GM23338 (cell line): Measurements from ENCODE around the gene KLF2. TPM values are rescaled to one million over a fixed set of nuclear protein-coding genes. Genes with fewer than 3 reads are reported as not detected.

Experiments used
- ATAC-seq: fragments of 200-7000 bp; cut with Tn5 transposase; 3 replicates; pipeline ENCODE4 v1.9.1; 2020
- DNase-seq: peaks from one replicate; pipeline ENCODE4 v3.0.0-alpha.2; 2015; ENCODE audit warnings: low spot score
- H2AFZ ChIP-seq: fragments of 200-600 bp; sonication (generic); 2 replicates; pipeline ENCODE4 v1.8.0; 2016; ENCODE audit warnings: antibody characterized with exemption, mild to moderate bottlenecking, moderate library complexity
- H3F3A ChIP-seq: fragments of 200-600 bp; sonication (generic); replicated peaks from 2 replicates; pipeline ENCODE4 v1.8.0; 2017; ENCODE audit warnings: antibody characterized with exemption, mixed run types, low read depth
- H3K27ac ChIP-seq: fragments of 200-600 bp; sonication (generic); 2 replicates; pipeline ENCODE4 v1.6.1; 2016; ENCODE audit warnings: low read depth
- H3K27me3 ChIP-seq: fragments of 200-600 bp; sonication (generic); 2 replicates; pipeline ENCODE4 v1.8.0; 2016; ENCODE audit warnings: mild to moderate bottlenecking, mixed run types, moderate library complexity; ENCODE audit not compliant: insufficient read depth
- H3K36me3 ChIP-seq: fragments of 200-600 bp; sonication (generic); 2 replicates; pipeline ENCODE4 v1.8.0; 2016; ENCODE audit warnings: mild to moderate bottlenecking; ENCODE audit not compliant: insufficient read depth
- H3K4me1 ChIP-seq: fragments of 200-600 bp; sonication (generic); 2 replicates; pipeline ENCODE4 v1.8.0; 2016; ENCODE audit warnings: mild to moderate bottlenecking, moderate library complexity; ENCODE audit not compliant: insufficient read depth
- H3K4me2 ChIP-seq: fragments of 200-600 bp; sonication (generic); 2 replicates; pipeline ENCODE4 v1.7.1; 2017; ENCODE audit warnings: mixed run types
- H3K4me3 ChIP-seq: fragments of 200-600 bp; sonication (generic); 2 replicates; pipeline ENCODE4 v1.6.1; 2016; ENCODE audit warnings: mixed run types
- H3K79me2 ChIP-seq: fragments of 200-600 bp; sonication (generic); replicated peaks from 2 replicates; pipeline ENCODE4 v1.8.0; 2017; ENCODE audit warnings: mild to moderate bottlenecking; ENCODE audit not compliant: insufficient read depth
- H3K9me2 ChIP-seq: fragments of 200-600 bp; sonication (generic); 2 replicates; pipeline ENCODE4 v1.8.0; 2017; ENCODE audit not compliant: insufficient read depth
- H4K20me1 ChIP-seq: fragments of 200-600 bp; sonication (generic); replicated peaks from 2 replicates; pipeline ENCODE4 v1.8.0; 2017; ENCODE audit warnings: mild to moderate bottlenecking; ENCODE audit not compliant: insufficient read depth
- H3K27ac Mint-ChIP-seq: 2 replicates; pipeline ENCODE4 v1.8.0; 2020; ENCODE audit warnings: inconsistent platforms, mild to moderate bottlenecking, moderate library complexity, mixed read lengths
- H3K27me3 Mint-ChIP-seq: 3 replicates; pipeline ENCODE4 v1.8.0; 2022; ENCODE audit warnings: low read depth, mild to moderate bottlenecking, moderate library complexity, mixed read lengths, inconsistent platforms; ENCODE audit not compliant: insufficient read depth, poor library complexity
- H3K36me3 Mint-ChIP-seq: 3 replicates; pipeline ENCODE4 v1.8.0; 2021; ENCODE audit warnings: low read depth, mild to moderate bottlenecking, inconsistent platforms, moderate library complexity, mixed read lengths
- H3K4me1 Mint-ChIP-seq: 3 replicates; pipeline ENCODE4 v1.8.0; 2020; ENCODE audit warnings: mild to moderate bottlenecking, inconsistent platforms, mixed read lengths
- H3K4me3 Mint-ChIP-seq: 3 replicates; pipeline ENCODE4 v1.8.0; 2021; ENCODE audit warnings: moderate library complexity, mild to moderate bottlenecking, inconsistent platforms, mixed read lengths
- H3K9me3 Mint-ChIP-seq: 3 replicates; pipeline ENCODE4 v1.8.0; 2020; ENCODE audit warnings: moderate library complexity, mild to moderate bottlenecking, inconsistent platforms, mixed read lengths
- CREB1 ChIP-seq: fragments of 250-450 bp; sonication (Bioruptor Pico); IDR thresholded peaks from 2 replicates; pipeline ENCODE4 v1.5.0; 2020; ENCODE audit warnings: low read depth, mild to moderate bottlenecking, moderate library complexity
- EZH2 ChIP-seq: fragments of 200-600 bp; sonication (generic); IDR thresholded peaks from one replicate; pipeline ENCODE4 v1.8.0; 2017; ENCODE audit warnings: antibody characterized with exemption, mild to moderate bottlenecking, low read depth; ENCODE audit not compliant: unreplicated experiment
- EZH2phosphoT487 ChIP-seq: fragments of 200-600 bp; sonication (generic); IDR thresholded peaks from one replicate; pipeline ENCODE4 v1.8.1; 2018; ENCODE audit warnings: antibody characterized with exemption; ENCODE audit not compliant: unreplicated experiment
- JUNB ChIP-seq: IDR thresholded peaks from one replicate; pipeline ENCODE4 v1.6.1; 2016; ENCODE audit warnings: antibody characterized with exemption; ENCODE audit not compliant: unreplicated experiment
- NANOG ChIP-seq: IDR thresholded peaks from 2 replicates; pipeline ENCODE4 v1.6.1; 2016; ENCODE audit warnings: antibody characterized with exemption, borderline replicate concordance
- POLR2AphosphoS5 ChIP-seq: IDR thresholded peaks from 2 replicates; pipeline ENCODE4 v1.6.1; 2016; ENCODE audit warnings: antibody characterized with exemption, low read depth
- STAT1 ChIP-seq: IDR thresholded peaks from one replicate; pipeline ENCODE4 v1.6.1; 2016; ENCODE audit warnings: antibody characterized with exemption; ENCODE audit not compliant: unreplicated experiment
- ZNF114 ChIP-seq: fragments of 250-450 bp; sonication (Bioruptor Pico); IDR thresholded peaks from 2 replicates; pipeline ENCODE4 v1.5.0; 2020; ENCODE audit warnings: mild to moderate bottlenecking, moderate library complexity
- ZNF331 ChIP-seq: fragments of 250-450 bp; sonication (Bioruptor Pico); IDR thresholded peaks from 2 replicates; pipeline ENCODE4 v1.5.0; 2020; ENCODE audit warnings: low read depth, mild to moderate bottlenecking, moderate library complexity
- polyA plus RNA-seq: library from polyadenylated mRNA; unstranded; fragments of >200 nt; fragmentation: Nextera tagmentation; extraction: Ambion mirVana; gene quantifications from 2 replicates; pipeline ENCODE4 v1.2.1, GENCODE V29; 2016
- total RNA-seq: library from RNA; depleted of rRNA; stranded (reverse); fragments of >200 nt; shearing (Covaris generic); gene quantifications from 2 replicates; pipeline ENCODE4 v1.2.3, GENCODE V29; 2014
- TF ChIP-seq, protein P1 (sequence below): IDR thresholded peaks from 2 replicates; pipeline ENCODE4 v1.6.1; 2016; ENCODE audit warnings: antibody characterized with exemption
- TF ChIP-seq, protein P2 (sequence below): IDR thresholded peaks from one replicate; pipeline ENCODE4 v1.6.1; 2018; ENCODE audit warnings: antibody characterized with exemption; ENCODE audit not compliant: unreplicated experiment
- TF ChIP-seq, protein P3 (sequence below): fragments of 250-450 bp; sonication (Bioruptor Pico); IDR thresholded peaks from 2 replicates; pipeline ENCODE4 v1.5.0; 2020; ENCODE audit warnings: mild to moderate bottlenecking, moderate library complexity
- TF ChIP-seq, protein P4 (sequence below), 2 experiments: fragments of 200-600 bp in 1 of 2; sonication (generic) in 1 of 2; conservative IDR thresholded peaks; 2 replicates each; pipeline versions ENCODE4 v1.5.1 to v1.6.1; 2016 to 2017; ENCODE audit warnings: antibody characterized with exemption in 2 of 2, low read depth in 2 of 2, mild to moderate bottlenecking in 2 of 2, moderate library complexity in 1 of 2

The KLF2 gene
- total and polyA plus RNA-seq, 2 experiments from 2014 or later, result 0.90 TPM; not detected in 1

DNA sequence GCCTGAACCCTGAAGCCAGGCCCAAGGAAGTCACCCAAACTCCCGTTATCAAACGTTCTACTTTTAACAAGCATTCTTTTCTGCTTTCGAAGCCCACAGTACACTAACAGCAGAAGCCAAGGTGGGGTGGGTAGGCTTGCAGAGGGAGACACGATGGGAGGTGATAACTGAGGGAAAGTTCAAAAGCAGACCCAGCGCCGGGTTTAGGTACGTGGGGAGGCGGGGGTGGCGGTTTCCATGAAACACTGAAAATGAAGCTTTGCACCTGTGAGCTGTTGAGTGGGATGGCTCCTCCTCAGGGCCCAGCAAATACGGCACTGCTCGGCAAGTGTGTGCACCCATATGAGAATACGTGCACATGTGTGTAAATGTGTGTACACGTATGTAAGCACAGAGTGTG lies 49.8 kb downstream of the KLF2 start:
- 0 out of 2 replicates have a peak, but pooled peaks cover 3% of the 10 kb centered on the region for H3F3A ChIP-seq
- DNase-seq, result no peak
- H2AFZ ChIP-seq, result no peak overlapping the region
- H3K9me2 ChIP-seq, result no peaks in the 10 kb centered on the region
- H3K36me3 ChIP-seq, result no peaks in the 10 kb centered on the region
- no peak overlapping the region for H3K4me2 ChIP-seq
- H3K79me2 ChIP-seq, result no peaks in the 10 kb centered on the region
- no peak for ATAC-seq
- H3K4me3 Mint-ChIP-seq, result no peak overlapping the region
- no peaks in the 10 kb centered on the region for H3K27me3 ChIP-seq
- peaks cover 11% of the 10 kb centered on the region for H3K27me3 Mint-ChIP-seq
- no peaks in the 10 kb centered on the region for H3K9me3 Mint-ChIP-seq
- H4K20me1 ChIP-seq, result 0 out of 2 replicates have a peak, but pooled peaks cover 3% of the 10 kb centered on the region
- H3K27ac ChIP-seq, result no peak overlapping the region; the same call in 1 of the 2 replicates
- H3K4me1 ChIP-seq, result no peaks in the 10 kb centered on the region
- H3K4me3 ChIP-seq, result no peak overlapping the region
- H3K27ac Mint-ChIP-seq, result no peak overlapping the region
- peaks cover 30% of the 10 kb centered on the region for H3K36me3 Mint-ChIP-seq
- peaks cover 15% of the 10 kb centered on the region for H3K4me1 Mint-ChIP-seq
- TF ChIP-seq JUNB (no peak), STAT1 (no peak), EZH2 (no peak), CREB1 (CRISPR knock-in tag) (no peak), POLR2AphosphoS5 (no peak), EZH2phosphoT487 (no peak), ZNF331 (CRISPR knock-in tag) (no peak), NANOG (no peak), ZNF114 (CRISPR knock-in tag) (no peak)
- TF ChIP-seq, protein P1, sequence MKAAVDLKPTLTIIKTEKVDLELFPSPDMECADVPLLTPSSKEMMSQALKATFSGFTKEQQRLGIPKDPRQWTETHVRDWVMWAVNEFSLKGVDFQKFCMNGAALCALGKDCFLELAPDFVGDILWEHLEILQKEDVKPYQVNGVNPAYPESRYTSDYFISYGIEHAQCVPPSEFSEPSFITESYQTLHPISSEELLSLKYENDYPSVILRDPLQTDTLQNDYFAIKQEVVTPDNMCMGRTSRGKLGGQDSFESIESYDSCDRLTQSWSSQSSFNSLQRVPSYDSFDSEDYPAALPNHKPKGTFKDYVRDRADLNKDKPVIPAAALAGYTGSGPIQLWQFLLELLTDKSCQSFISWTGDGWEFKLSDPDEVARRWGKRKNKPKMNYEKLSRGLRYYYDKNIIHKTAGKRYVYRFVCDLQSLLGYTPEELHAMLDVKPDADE, result no peak
- TF ChIP-seq, protein P2, sequence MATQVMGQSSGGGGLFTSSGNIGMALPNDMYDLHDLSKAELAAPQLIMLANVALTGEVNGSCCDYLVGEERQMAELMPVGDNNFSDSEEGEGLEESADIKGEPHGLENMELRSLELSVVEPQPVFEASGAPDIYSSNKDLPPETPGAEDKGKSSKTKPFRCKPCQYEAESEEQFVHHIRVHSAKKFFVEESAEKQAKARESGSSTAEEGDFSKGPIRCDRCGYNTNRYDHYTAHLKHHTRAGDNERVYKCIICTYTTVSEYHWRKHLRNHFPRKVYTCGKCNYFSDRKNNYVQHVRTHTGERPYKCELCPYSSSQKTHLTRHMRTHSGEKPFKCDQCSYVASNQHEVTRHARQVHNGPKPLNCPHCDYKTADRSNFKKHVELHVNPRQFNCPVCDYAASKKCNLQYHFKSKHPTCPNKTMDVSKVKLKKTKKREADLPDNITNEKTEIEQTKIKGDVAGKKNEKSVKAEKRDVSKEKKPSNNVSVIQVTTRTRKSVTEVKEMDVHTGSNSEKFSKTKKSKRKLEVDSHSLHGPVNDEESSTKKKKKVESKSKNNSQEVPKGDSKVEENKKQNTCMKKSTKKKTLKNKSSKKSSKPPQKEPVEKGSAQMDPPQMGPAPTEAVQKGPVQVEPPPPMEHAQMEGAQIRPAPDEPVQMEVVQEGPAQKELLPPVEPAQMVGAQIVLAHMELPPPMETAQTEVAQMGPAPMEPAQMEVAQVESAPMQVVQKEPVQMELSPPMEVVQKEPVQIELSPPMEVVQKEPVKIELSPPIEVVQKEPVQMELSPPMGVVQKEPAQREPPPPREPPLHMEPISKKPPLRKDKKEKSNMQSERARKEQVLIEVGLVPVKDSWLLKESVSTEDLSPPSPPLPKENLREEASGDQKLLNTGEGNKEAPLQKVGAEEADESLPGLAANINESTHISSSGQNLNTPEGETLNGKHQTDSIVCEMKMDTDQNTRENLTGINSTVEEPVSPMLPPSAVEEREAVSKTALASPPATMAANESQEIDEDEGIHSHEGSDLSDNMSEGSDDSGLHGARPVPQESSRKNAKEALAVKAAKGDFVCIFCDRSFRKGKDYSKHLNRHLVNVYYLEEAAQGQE, result no peak
- TF ChIP-seq, protein P3, sequence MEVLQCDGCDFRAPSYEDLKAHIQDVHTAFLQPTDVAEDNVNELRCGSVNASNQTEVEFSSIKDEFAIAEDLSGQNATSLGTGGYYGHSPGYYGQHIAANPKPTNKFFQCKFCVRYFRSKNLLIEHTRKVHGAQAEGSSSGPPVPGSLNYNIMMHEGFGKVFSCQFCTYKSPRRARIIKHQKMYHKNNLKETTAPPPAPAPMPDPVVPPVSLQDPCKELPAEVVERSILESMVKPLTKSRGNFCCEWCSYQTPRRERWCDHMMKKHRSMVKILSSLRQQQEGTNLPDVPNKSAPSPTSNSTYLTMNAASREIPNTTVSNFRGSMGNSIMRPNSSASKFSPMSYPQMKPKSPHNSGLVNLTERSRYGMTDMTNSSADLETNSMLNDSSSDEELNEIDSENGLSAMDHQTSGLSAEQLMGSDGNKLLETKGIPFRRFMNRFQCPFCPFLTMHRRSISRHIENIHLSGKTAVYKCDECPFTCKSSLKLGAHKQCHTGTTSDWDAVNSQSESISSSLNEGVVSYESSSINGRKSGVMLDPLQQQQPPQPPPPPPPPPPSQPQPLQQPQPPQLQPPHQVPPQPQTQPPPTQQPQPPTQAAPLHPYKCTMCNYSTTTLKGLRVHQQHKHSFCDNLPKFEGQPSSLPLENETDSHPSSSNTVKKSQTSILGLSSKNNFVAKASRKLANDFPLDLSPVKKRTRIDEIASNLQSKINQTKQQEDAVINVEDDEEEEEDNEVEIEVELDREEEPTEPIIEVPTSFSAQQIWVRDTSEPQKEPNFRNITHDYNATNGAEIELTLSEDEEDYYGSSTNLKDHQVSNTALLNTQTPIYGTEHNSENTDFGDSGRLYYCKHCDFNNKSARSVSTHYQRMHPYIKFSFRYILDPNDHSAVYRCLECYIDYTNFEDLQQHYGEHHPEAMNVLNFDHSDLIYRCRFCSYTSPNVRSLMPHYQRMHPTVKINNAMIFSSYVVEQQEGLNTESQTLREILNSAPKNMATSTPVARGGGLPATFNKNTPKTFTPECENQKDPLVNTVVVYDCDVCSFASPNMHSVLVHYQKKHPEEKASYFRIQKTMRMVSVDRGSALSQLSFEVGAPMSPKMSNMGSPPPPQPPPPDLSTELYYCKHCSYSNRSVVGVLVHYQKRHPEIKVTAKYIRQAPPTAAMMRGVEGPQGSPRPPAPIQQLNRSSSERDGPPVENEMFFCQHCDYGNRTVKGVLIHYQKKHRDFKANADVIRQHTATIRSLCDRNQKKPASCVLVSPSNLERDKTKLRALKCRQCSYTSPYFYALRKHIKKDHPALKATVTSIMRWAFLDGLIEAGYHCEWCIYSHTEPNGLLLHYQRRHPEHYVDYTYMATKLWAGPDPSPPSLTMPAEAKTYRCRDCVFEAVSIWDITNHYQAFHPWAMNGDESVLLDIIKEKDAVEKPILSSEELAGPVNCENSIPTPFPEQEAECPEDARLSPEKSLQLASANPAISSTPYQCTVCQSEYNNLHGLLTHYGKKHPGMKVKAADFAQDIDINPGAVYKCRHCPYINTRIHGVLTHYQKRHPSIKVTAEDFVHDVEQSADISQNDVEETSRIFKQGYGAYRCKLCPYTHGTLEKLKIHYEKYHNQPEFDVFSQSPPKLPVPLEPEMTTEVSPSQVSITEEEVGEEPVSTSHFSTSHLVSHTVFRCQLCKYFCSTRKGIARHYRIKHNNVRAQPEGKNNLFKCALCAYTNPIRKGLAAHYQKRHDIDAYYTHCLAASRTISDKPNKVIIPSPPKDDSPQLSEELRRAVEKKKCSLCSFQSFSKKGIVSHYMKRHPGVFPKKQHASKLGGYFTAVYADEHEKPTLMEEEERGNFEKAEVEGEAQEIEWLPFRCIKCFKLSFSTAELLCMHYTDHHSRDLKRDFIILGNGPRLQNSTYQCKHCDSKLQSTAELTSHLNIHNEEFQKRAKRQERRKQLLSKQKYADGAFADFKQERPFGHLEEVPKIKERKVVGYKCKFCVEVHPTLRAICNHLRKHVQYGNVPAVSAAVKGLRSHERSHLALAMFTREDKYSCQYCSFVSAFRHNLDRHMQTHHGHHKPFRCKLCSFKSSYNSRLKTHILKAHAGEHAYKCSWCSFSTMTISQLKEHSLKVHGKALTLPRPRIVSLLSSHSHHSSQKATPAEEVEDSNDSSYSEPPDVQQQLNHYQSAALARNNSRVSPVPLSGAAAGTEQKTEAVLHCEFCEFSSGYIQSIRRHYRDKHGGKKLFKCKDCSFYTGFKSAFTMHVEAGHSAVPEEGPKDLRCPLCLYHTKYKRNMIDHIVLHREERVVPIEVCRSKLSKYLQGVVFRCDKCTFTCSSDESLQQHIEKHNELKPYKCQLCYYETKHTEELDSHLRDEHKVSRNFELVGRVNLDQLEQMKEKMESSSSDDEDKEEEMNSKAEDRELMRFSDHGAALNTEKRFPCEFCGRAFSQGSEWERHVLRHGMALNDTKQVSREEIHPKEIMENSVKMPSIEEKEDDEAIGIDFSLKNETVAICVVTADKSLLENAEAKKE (CRISPR knock-in tag), result no peak
- TF ChIP-seq, protein P4, sequence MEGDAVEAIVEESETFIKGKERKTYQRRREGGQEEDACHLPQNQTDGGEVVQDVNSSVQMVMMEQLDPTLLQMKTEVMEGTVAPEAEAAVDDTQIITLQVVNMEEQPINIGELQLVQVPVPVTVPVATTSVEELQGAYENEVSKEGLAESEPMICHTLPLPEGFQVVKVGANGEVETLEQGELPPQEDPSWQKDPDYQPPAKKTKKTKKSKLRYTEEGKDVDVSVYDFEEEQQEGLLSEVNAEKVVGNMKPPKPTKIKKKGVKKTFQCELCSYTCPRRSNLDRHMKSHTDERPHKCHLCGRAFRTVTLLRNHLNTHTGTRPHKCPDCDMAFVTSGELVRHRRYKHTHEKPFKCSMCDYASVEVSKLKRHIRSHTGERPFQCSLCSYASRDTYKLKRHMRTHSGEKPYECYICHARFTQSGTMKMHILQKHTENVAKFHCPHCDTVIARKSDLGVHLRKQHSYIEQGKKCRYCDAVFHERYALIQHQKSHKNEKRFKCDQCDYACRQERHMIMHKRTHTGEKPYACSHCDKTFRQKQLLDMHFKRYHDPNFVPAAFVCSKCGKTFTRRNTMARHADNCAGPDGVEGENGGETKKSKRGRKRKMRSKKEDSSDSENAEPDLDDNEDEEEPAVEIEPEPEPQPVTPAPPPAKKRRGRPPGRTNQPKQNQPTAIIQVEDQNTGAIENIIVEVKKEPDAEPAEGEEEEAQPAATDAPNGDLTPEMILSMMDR (conservative IDR thresholded peaks at IDR 0.05; ENCODE audit: low read depth in 2 of 2), result no peak
